ENCODE measurements around the gene PLA2G4D. TPM values are rescaled to one million over a fixed set of nuclear protein-coding genes. Genes with fewer than 3 reads are reported as not detected.

PLA2G4D gene
- total RNA-seq, 2 donors from 2014 or later, result 0.09 TPM; not detected in 1

GRCh38 chr15:42133886-42134502 is 39.6 kb upstream of the PLA2G4D start:
- no peaks in the 10 kb centered on the region for H3K9me3 Mint-ChIP-seq
- peaks cover 10% of the 10 kb centered on the region for H3K4me1 Mint-ChIP-seq
- ATAC-seq (replicated peaks), result peak; percentile 67
- peaks cover 13% of the 10 kb centered on the region for H3K27me3 Mint-ChIP-seq
- no peaks in the 10 kb centered on the region for H3K36me3 Mint-ChIP-seq (ENCODE audit: low read depth)
- H3K4me3 Mint-ChIP-seq, result no peak overlapping the region
- no peak overlapping the region for H3K27ac Mint-ChIP-seq

GRCh38 chr15:42133356-42133755 is 39.0 kb upstream of the PLA2G4D start:
- H3K27ac Mint-ChIP-seq, result no peak overlapping the region
- no peaks in the 10 kb centered on the region for H3K9me3 Mint-ChIP-seq
- peaks cover 10% of the 10 kb centered on the region for H3K4me1 Mint-ChIP-seq
- no peaks in the 10 kb centered on the region for H3K36me3 Mint-ChIP-seq (ENCODE audit: low read depth)
- H3K4me3 Mint-ChIP-seq, result no peak overlapping the region
- no peak for ATAC-seq (replicated peaks)
- peaks cover 13% of the 10 kb centered on the region for H3K27me3 Mint-ChIP-seq

GRCh38 chr15:42131826-42132806 is 37.8 kb upstream of the PLA2G4D start:
- H3K36me3 Mint-ChIP-seq (ENCODE audit: low read depth), result no peaks in the 10 kb centered on the region
- no peak for ATAC-seq (replicated peaks)
- peaks cover 4% of the 10 kb centered on the region for H3K4me1 Mint-ChIP-seq
- peaks cover 13% of the 10 kb centered on the region for H3K27me3 Mint-ChIP-seq
- no peaks in the 10 kb centered on the region for H3K9me3 Mint-ChIP-seq
- H3K4me3 Mint-ChIP-seq, result no peak overlapping the region
- no peak overlapping the region for H3K27ac Mint-ChIP-seq

- Mint-ChIP-seq H3K27ac (no peak overlapping the region), H3K9me3 (no peaks in the 10 kb centered on the region), H3K4me3 (no peak overlapping the region), H3K36me3 (ENCODE audit: low read depth) (no peaks in the 10 kb centered on the region), H3K27me3 (peaks cover 13% of the 10 kb centered on the region), H3K4me1 (no peaks in the 10 kb centered on the region)
- no peak for ATAC-seq (replicated peaks)
These were observed 36.6 kb upstream of the PLA2G4D start for GRCh38 chr15:42131006-42131405.

- Mint-ChIP-seq H3K4me1 (no peaks in the 10 kb centered on the region), H3K36me3 (ENCODE audit: low read depth) (no peaks in the 10 kb centered on the region), H3K27ac (no peak overlapping the region), H3K4me3 (no peak overlapping the region), H3K27me3 (peaks cover 13% of the 10 kb centered on the region), H3K9me3 (no peaks in the 10 kb centered on the region)
- ATAC-seq (replicated peaks), result no peak
These were observed 36.1 kb upstream of the PLA2G4D start for GRCh38 chr15:42130246-42130986.

- Mint-ChIP-seq H3K36me3 (ENCODE audit: low read depth) (no peaks in the 10 kb centered on the region), H3K4me1 (no peaks in the 10 kb centered on the region), H3K27ac (no peak overlapping the region), H3K27me3 (peaks cover 13% of the 10 kb centered on the region), H3K9me3 (no peaks in the 10 kb centered on the region), H3K4me3 (no peak overlapping the region)
- no peak for ATAC-seq (replicated peaks)
These were observed 35.0 kb upstream of the PLA2G4D start for GRCh38 chr15:42129364-42129763.

- H3K4me3 Mint-ChIP-seq, result no peak overlapping the region
- no peaks in the 10 kb centered on the region for H3K36me3 Mint-ChIP-seq (ENCODE audit: low read depth)
- H3K27ac Mint-ChIP-seq, result no peak overlapping the region
- no peak for ATAC-seq (replicated peaks)
- no peaks in the 10 kb centered on the region for H3K4me1 Mint-ChIP-seq
- H3K9me3 Mint-ChIP-seq, result no peaks in the 10 kb centered on the region
- H3K27me3 Mint-ChIP-seq, result peaks cover 13% of the 10 kb centered on the region
These were observed 34.1 kb upstream of the PLA2G4D start for GRCh38 chr15:42128476-42128875.

GRCh38 chr15:42123546-42123945 is 29.2 kb upstream of the PLA2G4D start:
- no peak for ATAC-seq (replicated peaks)
- Mint-ChIP-seq H3K9me3 (no peaks in the 10 kb centered on the region), H3K4me1 (peaks cover 5% of the 10 kb centered on the region), H3K27ac (no peak overlapping the region), H3K27me3 (no peaks in the 10 kb centered on the region), H3K4me3 (no peak overlapping the region), H3K36me3 (ENCODE audit: low read depth) (no peaks in the 10 kb centered on the region)

GRCh38 chr15:42121682-42122081 is 27.3 kb upstream of the PLA2G4D start:
- no peak overlapping the region for H3K4me3 Mint-ChIP-seq
- peaks cover 7% of the 10 kb centered on the region for H3K4me1 Mint-ChIP-seq
- H3K9me3 Mint-ChIP-seq, result no peaks in the 10 kb centered on the region
- no peaks in the 10 kb centered on the region for H3K36me3 Mint-ChIP-seq (ENCODE audit: low read depth)
- ATAC-seq (replicated peaks), result no peak
- H3K27ac Mint-ChIP-seq, result no peak overlapping the region
- H3K27me3 Mint-ChIP-seq, result no peaks in the 10 kb centered on the region

GRCh38 chr15:42121021-42121420 is 26.7 kb upstream of the PLA2G4D start:
- no peak overlapping the region for H3K4me3 Mint-ChIP-seq
- H3K36me3 Mint-ChIP-seq (ENCODE audit: low read depth), result no peaks in the 10 kb centered on the region
- peaks cover 7% of the 10 kb centered on the region for H3K4me1 Mint-ChIP-seq
- no peak overlapping the region for H3K27ac Mint-ChIP-seq
- H3K27me3 Mint-ChIP-seq, result no peaks in the 10 kb centered on the region
- ATAC-seq (replicated peaks), result no peak
- no peaks in the 10 kb centered on the region for H3K9me3 Mint-ChIP-seq

- no peak for ATAC-seq (replicated peaks)
- H3K4me3 Mint-ChIP-seq, result no peak overlapping the region
- no peaks in the 10 kb centered on the region for H3K9me3 Mint-ChIP-seq
- H3K4me1 Mint-ChIP-seq, result peaks cover 7% of the 10 kb centered on the region
- no peak overlapping the region for H3K27ac Mint-ChIP-seq
- no peaks in the 10 kb centered on the region for H3K27me3 Mint-ChIP-seq
- no peaks in the 10 kb centered on the region for H3K36me3 Mint-ChIP-seq (ENCODE audit: low read depth)
These were observed 25.9 kb upstream of the PLA2G4D start for GRCh38 chr15:42120285-42120684.

GRCh38 chr15:42119446-42119760 is 25.0 kb upstream of the PLA2G4D start:
- no peak overlapping the region for H3K27ac Mint-ChIP-seq
- H3K9me3 Mint-ChIP-seq, result no peaks in the 10 kb centered on the region
- no peak for ATAC-seq (replicated peaks)
- no peaks in the 10 kb centered on the region for H3K36me3 Mint-ChIP-seq (ENCODE audit: low read depth)
- H3K27me3 Mint-ChIP-seq, result no peaks in the 10 kb centered on the region
- H3K4me1 Mint-ChIP-seq, result peaks cover 7% of the 10 kb centered on the region
- H3K4me3 Mint-ChIP-seq, result no peak overlapping the region

- Mint-ChIP-seq H3K9me3 (no peaks in the 10 kb centered on the region), H3K4me3 (no peak overlapping the region), H3K27ac (no peak overlapping the region), H3K27me3 (no peaks in the 10 kb centered on the region), H3K4me1 (peaks cover 7% of the 10 kb centered on the region), H3K36me3 (ENCODE audit: low read depth) (no peaks in the 10 kb centered on the region)
- ATAC-seq (replicated peaks), result no peak
These were observed 24.5 kb upstream of the PLA2G4D start for GRCh38 chr15:42118650-42119445.

- no peak for ATAC-seq (replicated peaks)
- H3K27ac Mint-ChIP-seq, result no peak overlapping the region
- no peak overlapping the region for H3K4me3 Mint-ChIP-seq
- no peaks in the 10 kb centered on the region for H3K36me3 Mint-ChIP-seq (ENCODE audit: low read depth)
- peaks cover 9% of the 10 kb centered on the region for H3K4me1 Mint-ChIP-seq
- H3K27me3 Mint-ChIP-seq, result peaks cover 11% of the 10 kb centered on the region
- H3K9me3 Mint-ChIP-seq, result no peaks in the 10 kb centered on the region
These were observed 17.6 kb upstream of the PLA2G4D start for GRCh38 chr15:42111924-42112323.

Measured in activated T-helper 17 cell treated with anti-CD3 and anti-CD28 coated beads, Interleukin-2, amount 50 U/mL, for 72 hours (primary cell).